Motor neuron (in vitro differentiated cells): ENCODE results near the gene ST6GALNAC1. TPM values are rescaled to one million over a fixed set of nuclear protein-coding genes. Genes with fewer than 3 reads are reported as not detected.
A peak's percentile ranks its signal among the peaks of the same experiment; 100 is the strongest.
"Not testable (repeated sequence)": the region's sequence is repeated elsewhere in the genome, so short reads cannot be mapped to it uniquely, and the experiment has no call there.

ENCODE experiments used
- ATAC-seq, 8 experiments: fragments of 200-7000 bp; cut with Tn5 transposase; replicated peaks in 6 of 8; 2 replicates each; pipeline ENCODE4 v1.8.0; 2021; ENCODE audit warnings: mild to moderate bottlenecking in 8 of 8, moderate library complexity in 8 of 8
- H3K27ac ChIP-seq, 2 donors: fragments of 250-450 bp; sonication (Bioruptor Pico); 2 replicates each; pipeline ENCODE4 v1.9.0; 2021; ENCODE audit warnings: antibody characterized with exemption in 2 of 2, mild to moderate bottlenecking in 2 of 2, moderate library complexity in 1 of 2
- H3K4me1 ChIP-seq, 2 donors: fragments of 250-450 bp; sonication (Bioruptor Pico); replicated peaks in 1 of 2; 2 replicates each; pipeline ENCODE4 v1.6.1; 2021; ENCODE audit warnings: antibody characterized with exemption in 2 of 2, mild to moderate bottlenecking in 2 of 2, moderate library complexity in 1 of 2
- H3K4me3 ChIP-seq, 5 donors: fragments of 250-450 bp; sonication (Bioruptor Pico); 2 replicates each; pipeline ENCODE4 v1.9.0; 2021; ENCODE audit warnings: antibody characterized with exemption in 5 of 5, mild to moderate bottlenecking in 5 of 5, moderate library complexity in 4 of 5
- whole genome bisulfite sequencing, 10 experiments: fragments of 450-650 bp; shearing (Covaris generic); methylation state at CpG; one replicate each; pipeline ENCODE4 v1.0.0; 2022; 5-methylcytosine and 5-hydroxymethylcytosine counted together
- in situ Hi-C, 9 experiments: fragments of 400-800 bp; cut with MboI; loops; one replicate each; pipeline ENCODE4 v1.15.0; 2021; ENCODE audit warnings: low sequenced_read_pairs in 9 of 9, low pct_unique_long_range_greater_than_20kb in 2 of 9; ENCODE audit not compliant: unreplicated experiment in 9 of 9
- total RNA-seq, 8 experiments: library from RNA; unstranded; fragments of 300-600 nt; gene quantifications; 2 replicates each; pipeline versions ENCODE4 v1.2.3 to v1.2.4, GENCODE V29; 2022

The ST6GALNAC1 gene
- total RNA-seq, 8 experiments from 2014 or later = 0.13 to 1.00 (median 0.38) TPM; not detected in 5

GRCh38 chr17:76611758-76612157, 31.8 kb downstream of the ST6GALNAC1 start:
- 60 to 100% (median 80%) methylated on average over 1 to 4 of the region's 4 CpGs; no CpG with 5 or more reads in 3 of the 10 experiments for WGBS, 10 experiments

GRCh38 chr17:76611080-76611749, 32.3 kb downstream of the ST6GALNAC1 start:
- WGBS, 10 experiments = 20 to 67% methylated on average over 1 of the region's 13 CpGs; no CpG with 5 or more reads in 8 of the 10 experiments
- Histone ChIP-seq H3K27ac (peak overlapping the region; percentile 15 to 20), H3K4me1 (peaks cover 12 to 21% of the 10 kb centered on the region in 2 donors)
- ATAC-seq = peak in 7 of 8 experiments; percentile 82 to 99 (median 91)
- in situ Hi-C loops, H3K4me3 ChIP-seq: not testable (repeated sequence)

More at GRCh38 chr17:76611758-76612157, 31.8 kb downstream of the ST6GALNAC1 start:
- Histone ChIP-seq H3K27ac (peak overlapping the region; percentile 3 to 15), H3K4me1 (peaks cover 12 to 21% of the 10 kb centered on the region in 2 donors), H3K4me3 (no peak overlapping the region)
- in situ Hi-C loops = no loop called here
- peak in 4 of 8 experiments; percentile 15 to 64 (median 24) for ATAC-seq

DNA sequence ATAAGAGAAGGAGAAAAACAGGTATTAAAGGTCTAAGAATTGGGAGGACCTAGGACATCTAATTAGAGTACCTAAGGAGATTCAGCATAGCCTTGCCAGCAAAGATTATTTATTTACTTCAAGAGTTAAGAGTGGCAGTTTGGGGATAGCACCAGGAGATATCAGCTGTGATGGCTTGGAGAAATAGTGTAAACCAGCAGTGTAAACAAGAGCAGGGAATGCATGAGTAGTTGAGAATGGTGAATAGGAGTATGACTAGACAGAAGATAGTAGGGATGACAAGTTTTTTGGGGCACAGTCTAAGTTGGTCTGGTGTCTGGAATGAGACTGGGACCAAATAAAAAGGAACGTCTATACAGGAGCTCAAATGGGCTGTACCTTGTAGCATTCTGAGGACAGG, 36.9 kb downstream of the ST6GALNAC1 start:
- not testable (repeated sequence) for ATAC-seq

GRCh38 chr17:76601065-76601464, 42.5 kb downstream of the ST6GALNAC1 start:
- 75 to 100% (median 87%) methylated on average over 2 to 8 of the region's 8 CpGs; no CpG with 5 or more reads in 2 of the 10 experiments for WGBS, 10 experiments
- H3K4me3 ChIP-seq = no peak overlapping the region
- in situ Hi-C loops = no loop called here
- no peaks in the 10 kb centered on the region for H3K4me1 ChIP-seq
- H3K27ac ChIP-seq = no peak overlapping the region
- ATAC-seq = peak in 2 of 8 experiments; percentile 16 to 58

More for the DNA sequence above, 36.9 kb downstream of the ST6GALNAC1 start:
- H3K4me1 ChIP-seq, H3K4me3 ChIP-seq, in situ Hi-C loops, H3K27ac ChIP-seq: not testable (repeated sequence)
- 40% methylated on average over 1 of the region's 1 CpG; no CpG with 5 or more reads in 9 of the 10 experiments for WGBS, 10 experiments

DNA sequence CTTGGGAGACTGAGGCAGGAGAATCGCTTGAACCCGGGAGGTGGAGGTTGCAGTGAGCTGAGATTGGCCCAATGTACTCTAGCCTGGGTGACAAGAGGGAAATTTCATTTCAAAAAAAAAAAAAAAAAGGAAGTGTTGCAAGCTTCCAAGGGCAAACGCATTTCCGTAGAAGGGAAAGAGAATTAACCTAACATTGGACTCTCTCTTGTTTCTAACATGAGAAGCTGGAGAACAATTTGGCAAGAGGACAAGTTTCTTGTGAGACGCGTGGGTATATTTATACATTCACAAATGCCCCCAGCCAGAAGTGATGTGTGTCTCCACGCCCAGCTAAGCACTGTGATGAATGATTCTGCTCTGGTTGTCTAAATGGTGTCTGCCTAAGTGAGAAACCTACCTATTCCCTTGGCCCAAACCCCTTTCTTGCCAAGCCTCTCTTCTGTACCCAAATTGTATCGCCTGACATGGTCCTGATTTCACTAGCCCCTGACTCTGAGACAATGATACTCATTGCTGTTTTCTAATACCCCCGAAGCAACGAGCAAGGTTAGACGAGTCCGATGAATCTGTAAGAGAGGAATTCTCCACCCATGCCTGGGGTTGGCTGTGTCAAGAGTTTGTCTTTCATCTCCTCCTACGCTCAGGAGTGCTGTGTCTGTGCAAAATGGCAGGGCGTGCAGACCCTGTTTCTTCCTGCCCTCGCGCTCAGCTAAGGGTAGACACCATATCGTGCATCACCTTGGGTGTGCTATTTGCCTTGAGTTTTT, 43.7 kb downstream of the ST6GALNAC1 start:
- WGBS, 10 experiments = 66 to 100% (median 93%) methylated on average over 1 to 10 of the region's 17 CpGs; no CpG with 5 or more reads in 1 of the 10 experiments
- Histone ChIP-seq H3K27ac (no peak overlapping the region), H3K4me1 (no peaks in the 10 kb centered on the region), H3K4me3 (no peak overlapping the region)
- in situ Hi-C loops = no loop called here
- ATAC-seq = no peak

DNA sequence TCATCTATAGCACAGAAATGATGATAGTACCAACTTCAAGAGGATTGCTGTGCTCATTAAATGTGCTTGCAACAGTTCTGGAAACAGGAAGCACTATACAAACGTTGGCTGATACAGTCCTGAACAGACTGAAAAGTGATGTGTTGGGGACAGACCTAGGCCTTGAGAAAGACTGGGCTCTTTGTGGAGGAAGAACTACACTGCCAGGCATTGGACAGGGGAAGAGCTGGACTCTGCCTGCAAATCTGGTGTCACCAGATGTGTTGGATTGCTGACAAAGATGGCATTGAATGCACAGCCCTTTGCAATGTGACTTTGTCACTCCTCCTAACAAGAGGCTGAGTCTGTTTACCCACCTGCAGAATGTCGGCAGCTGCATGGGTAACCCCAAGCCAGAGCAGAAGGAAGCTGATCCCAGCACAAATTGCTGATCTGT, 45.5 kb downstream of the ST6GALNAC1 start:
- H3K27ac ChIP-seq = no peak overlapping the region
- 40 to 75% (median 61%) methylated on average over 1 to 2 of the region's 2 CpGs; no CpG with 5 or more reads in 6 of the 10 experiments for whole genome bisulfite sequencing, 10 experiments
- no peak for ATAC-seq
- in situ Hi-C loops = no loop called here
- H3K4me3 ChIP-seq = no peak overlapping the region
- H3K4me1 ChIP-seq = peaks cover 7 to 12% of the 10 kb centered on the region in 2 donors

GRCh38 chr17:76597156-76598003, 46.2 kb downstream of the ST6GALNAC1 start:
- H3K4me3 ChIP-seq = no peak overlapping the region
- in situ Hi-C loops = no loop called here
- H3K27ac ChIP-seq = no peak overlapping the region
- 25 to 96% (median 80%) methylated on average over 1 to 9 of the region's 12 CpGs; no CpG with 5 or more reads in 1 of the 10 experiments for WGBS, 10 experiments
- no peak for ATAC-seq
- peaks cover 7 to 12% of the 10 kb centered on the region in 2 donors for H3K4me1 ChIP-seq

GRCh38 chr17:76594690-76595089, 48.9 kb downstream of the ST6GALNAC1 start:
- Histone ChIP-seq H3K4me3 (no peak overlapping the region), H3K27ac (no peak overlapping the region), H3K4me1 (peaks cover 7 to 12% of the 10 kb centered on the region in 2 donors)
- in situ Hi-C loops = no loop called here
- WGBS, 10 experiments = 60 to 100% (median 86%) methylated on average over 1 to 3 of the region's 3 CpGs
- no peak for ATAC-seq

GRCh38 chr17:76593959-76594358, 49.6 kb downstream of the ST6GALNAC1 start:
- ATAC-seq = peak in 7 of 8 experiments; percentile 16 to 51 (median 28)
- WGBS, 10 experiments = 55 to 100% (median 88%) methylated on average over 1 to 4 of the region's 4 CpGs
- no peak overlapping the region for H3K27ac ChIP-seq
- in situ Hi-C loops = no loop called here
- peaks cover 7 to 12% of the 10 kb centered on the region in 2 donors for H3K4me1 ChIP-seq
- no peak overlapping the region for H3K4me3 ChIP-seq

DNA sequence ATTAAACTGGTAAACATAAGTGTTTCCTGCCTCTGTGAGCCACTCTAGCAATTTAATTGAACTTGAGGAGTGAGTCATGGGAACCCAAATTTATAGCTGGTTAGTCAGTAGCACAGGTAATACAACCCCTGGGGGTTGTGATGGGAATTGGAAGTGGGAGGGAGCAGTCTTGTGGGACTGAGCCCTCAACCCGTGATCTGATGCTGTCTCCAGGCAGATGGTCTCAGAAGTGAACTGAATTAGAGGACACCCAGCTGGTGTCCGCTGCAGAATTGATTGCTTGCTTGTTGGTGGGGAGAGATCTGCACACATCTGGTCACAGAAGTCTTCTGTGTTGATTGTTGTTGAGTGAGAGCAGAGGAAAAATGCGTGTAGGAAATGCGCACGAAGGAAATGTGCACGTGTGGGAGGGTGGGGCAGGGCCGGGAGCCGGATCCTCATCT, 50.2 kb downstream of the ST6GALNAC1 start:
- in situ Hi-C loops = no loop called here
- 0 to 90% (median 60%) methylated on average over 1 to 5 of the region's 8 CpGs; no CpG with 5 or more reads in 3 of the 10 experiments for WGBS, 10 experiments
- Histone ChIP-seq H3K4me3 (no peak overlapping the region), H3K4me1 (peaks cover 7 to 12% of the 10 kb centered on the region in 2 donors), H3K27ac (peak overlapping the region in 1 of 2 donors; percentile 50)
- peak; percentile 61 to 96 (median 80) for ATAC-seq

DNA sequence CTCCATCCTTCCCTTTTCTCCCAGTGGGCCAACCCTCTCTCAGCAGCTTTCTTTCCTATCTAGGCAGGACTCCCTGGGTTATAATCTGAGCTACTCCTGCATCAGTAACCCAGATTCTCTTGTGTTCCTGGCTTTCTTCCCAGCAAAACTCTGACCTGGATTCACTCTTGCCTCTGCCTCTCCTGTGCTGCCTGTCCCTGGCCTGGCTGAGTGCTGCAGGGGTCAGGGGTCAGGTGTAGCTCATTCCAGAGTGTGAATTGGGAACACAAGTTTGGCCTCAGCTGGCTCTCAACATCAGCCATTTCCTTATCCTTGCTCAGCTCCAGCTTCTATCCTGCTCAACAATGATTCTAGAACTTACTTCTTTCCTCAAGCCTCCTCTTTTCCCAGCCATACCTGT, 55.4 kb downstream of the ST6GALNAC1 start:
- Histone ChIP-seq H3K4me3 (no peak overlapping the region), H3K27ac (no peak overlapping the region), H3K4me1 (peaks cover 7 to 8% of the 10 kb centered on the region in 2 donors)
- ATAC-seq = no peak
- in situ Hi-C loops = no loop called here

DNA sequence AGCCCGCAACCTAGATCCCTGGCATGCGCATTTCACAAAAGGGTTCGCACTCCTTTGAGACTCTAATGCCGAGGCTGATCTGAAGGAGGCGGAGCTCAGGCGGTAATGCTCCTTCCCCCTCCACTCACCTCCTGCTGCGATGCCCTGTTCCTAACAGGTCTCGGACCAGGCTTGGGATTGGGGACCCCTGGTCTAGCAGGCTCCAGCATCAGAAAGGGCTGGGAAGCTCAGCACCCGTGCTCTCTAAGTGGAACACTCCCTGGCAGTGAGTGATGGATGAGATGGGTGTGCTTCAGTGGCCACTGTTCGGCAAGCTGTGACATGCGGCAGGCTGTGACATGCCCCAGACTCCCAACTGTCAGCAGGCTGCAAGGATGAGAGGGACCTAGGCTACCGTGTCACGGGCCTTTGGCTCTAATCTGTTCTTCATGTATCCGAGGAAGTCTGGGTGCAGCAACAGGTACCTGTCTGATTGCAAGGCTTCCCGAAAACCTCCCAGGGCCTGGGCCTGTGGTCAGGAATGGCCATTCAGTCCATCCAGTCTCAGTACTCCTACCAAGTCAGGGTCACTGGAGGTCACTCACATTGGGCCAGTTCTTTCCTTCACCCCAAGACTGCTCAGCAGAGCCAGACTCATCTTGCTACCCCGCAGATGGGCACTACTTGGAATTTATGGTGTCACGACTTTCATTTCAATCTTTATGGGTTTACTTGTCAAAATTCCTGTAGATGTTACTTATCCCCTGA, 56.6 kb downstream of the ST6GALNAC1 start:
- ATAC-seq = peak in 3 of 8 experiments; percentile 45 to 83 (median 78)
- no peak overlapping the region for H3K27ac ChIP-seq
- in situ Hi-C loops = no loop called here
- H3K4me1 ChIP-seq = peaks cover 5 to 6% of the 10 kb centered on the region in 2 donors
- no peak overlapping the region for H3K4me3 ChIP-seq
- WGBS, 10 experiments = 35 to 100% (median 85%) methylated on average over 1 to 4 of the region's 17 CpGs; no CpG with 5 or more reads in 3 of the 10 experiments
